Stimulated activated naive CD4-positive, alpha-beta T cell treated with Interleukin-2 at 50 U/mL for 16 hours (primary cell): Measurements from ENCODE around the gene NUFIP2.
"Not testable (repeated sequence)": the region's sequence is repeated elsewhere in the genome, so short reads cannot be mapped to it uniquely, and the experiment has no call there.

Experiments
- DNase-seq: peaks from one replicate; lab custom pipeline; 2025; lab: John Stamatoyannopoulos, UW

Gene NUFIP2, protein sequence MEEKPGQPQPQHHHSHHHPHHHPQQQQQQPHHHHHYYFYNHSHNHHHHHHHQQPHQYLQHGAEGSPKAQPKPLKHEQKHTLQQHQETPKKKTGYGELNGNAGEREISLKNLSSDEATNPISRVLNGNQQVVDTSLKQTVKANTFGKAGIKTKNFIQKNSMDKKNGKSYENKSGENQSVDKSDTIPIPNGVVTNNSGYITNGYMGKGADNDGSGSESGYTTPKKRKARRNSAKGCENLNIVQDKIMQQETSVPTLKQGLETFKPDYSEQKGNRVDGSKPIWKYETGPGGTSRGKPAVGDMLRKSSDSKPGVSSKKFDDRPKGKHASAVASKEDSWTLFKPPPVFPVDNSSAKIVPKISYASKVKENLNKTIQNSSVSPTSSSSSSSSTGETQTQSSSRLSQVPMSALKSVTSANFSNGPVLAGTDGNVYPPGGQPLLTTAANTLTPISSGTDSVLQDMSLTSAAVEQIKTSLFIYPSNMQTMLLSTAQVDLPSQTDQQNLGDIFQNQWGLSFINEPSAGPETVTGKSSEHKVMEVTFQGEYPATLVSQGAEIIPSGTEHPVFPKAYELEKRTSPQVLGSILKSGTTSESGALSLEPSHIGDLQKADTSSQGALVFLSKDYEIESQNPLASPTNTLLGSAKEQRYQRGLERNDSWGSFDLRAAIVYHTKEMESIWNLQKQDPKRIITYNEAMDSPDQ

DNA sequence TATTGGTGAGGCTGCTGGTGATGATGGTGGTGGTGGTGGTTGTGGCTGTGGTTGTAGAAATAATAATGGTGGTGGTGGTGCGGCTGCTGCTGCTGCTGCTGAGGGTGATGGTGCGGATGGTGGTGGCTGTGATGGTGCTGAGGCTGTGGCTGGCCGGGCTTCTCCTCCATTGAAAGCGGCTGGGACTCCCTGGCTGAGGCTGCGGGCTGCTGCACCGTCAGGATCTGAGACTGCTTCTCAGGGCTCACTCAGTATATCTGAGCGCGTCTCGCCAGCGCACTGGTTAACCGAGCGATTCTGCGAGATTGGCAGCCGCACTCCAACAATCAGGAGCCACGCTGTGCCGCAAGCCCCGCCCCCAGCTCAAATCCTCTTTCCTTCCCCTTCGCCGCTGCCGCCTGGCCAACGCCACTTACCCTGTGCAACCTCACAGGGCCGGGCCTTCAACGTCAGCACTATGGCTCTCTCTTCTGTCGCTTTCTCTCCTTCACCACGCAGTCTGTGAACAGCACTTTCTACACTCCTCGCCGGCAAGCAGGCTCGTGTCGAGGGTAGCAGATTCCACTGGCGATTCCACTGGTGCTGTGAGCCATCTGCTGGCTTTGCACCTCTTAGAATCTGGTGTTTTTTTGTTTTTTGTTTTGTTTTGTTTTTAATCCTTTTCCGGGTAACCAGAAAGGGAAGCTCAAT lies at the start of gene NUFIP2:
Gene NUFIP2 (minus strand): TSS at position 259 of the 690 bp plus-strand sequence. CDS start 89 bp downstream, at position 170.
- peak; percentile 98 for DNase-seq

DNA sequence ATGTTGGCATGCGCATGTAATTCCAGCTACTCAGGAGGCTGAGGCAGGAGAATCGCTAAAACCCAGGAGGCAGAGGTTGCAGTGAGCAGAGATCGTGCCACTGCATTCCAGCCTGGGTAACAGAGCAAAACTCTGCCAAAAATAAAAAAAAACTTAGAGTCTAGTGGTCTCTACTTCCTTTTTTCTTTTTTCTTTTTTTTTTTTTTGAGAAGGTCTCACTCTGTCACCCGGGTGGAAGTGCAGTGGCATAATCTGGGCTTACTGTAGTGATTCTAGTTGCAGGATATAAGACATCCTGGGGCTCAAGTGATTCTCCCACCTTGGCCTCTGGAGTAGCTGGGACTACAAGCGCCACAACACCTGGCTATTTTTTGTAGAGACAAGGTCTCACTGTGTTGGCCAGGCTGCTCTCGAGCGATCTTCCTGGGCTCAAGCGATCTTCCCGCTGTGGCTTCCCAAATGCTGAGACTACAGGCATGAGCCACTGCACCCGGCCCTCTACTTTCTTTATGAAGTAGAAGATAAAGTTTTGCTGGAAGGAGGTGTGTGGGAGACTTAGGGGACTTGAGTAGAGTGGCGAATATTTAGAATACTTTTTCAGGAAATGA lies 48.3 kb upstream of the NUFIP2 start:
- DNase-seq, result no peak

DNA sequence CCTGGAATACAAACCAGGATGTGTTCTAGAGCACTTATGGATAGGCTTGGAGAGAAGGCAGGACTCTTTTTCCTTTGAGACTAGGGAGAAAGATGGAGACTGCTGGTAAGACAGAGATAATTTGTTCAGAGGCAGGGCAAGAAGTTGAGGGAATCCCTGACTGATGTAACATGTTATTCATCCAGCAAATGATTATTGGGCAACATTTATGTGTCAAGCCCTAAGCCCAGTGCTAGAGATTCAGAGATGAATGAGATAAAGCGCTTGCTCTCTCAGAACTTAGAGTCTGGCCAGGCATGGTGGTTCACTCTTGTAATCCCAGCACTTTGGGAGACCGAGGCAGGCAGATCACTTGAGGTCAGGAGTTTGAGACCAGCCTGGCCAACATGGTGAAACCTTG lies 47.8 kb upstream of the NUFIP2 start:
- no peak for DNase-seq

DNA sequence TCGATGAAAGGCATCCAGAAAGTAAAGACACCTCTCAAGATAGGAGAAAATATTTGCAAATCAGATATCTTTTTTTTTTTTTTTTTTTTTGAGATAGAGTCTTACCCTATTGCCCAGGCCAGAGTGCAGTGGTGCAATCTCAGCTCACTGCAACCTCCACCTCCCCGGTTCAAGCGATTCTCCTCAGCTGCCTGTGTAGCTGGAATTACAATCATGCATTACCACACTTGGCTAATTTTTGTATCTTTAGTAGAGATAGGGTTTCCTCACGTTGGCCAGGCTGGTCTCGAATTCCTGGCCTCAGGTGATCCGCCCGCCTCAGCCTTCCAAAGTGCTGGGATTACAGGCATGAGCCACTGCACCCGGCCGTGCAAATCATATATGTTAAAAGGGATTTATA lies 45.1 kb upstream of the NUFIP2 start:
- not testable (repeated sequence) for DNase-seq

DNA sequence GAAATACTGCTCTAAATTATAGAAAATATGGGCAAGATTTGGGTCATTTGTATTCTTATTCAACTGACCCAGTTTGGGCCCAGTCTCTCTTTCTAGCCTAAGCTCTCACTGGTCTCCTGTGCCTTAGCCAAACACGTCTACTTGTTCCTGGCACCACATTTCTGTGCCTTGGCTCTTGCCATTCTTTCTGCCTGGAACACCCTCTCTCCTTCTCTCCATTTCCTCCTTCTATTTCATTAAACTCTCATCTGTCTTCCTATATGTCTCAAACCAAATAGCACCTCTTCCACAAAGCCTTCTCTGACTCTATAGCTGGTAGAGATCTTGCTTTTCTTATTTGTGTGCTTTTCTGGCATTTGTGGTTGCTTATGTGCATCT lies 37.7 kb upstream of the NUFIP2 start:
- DNase-seq, result no peak

DNA sequence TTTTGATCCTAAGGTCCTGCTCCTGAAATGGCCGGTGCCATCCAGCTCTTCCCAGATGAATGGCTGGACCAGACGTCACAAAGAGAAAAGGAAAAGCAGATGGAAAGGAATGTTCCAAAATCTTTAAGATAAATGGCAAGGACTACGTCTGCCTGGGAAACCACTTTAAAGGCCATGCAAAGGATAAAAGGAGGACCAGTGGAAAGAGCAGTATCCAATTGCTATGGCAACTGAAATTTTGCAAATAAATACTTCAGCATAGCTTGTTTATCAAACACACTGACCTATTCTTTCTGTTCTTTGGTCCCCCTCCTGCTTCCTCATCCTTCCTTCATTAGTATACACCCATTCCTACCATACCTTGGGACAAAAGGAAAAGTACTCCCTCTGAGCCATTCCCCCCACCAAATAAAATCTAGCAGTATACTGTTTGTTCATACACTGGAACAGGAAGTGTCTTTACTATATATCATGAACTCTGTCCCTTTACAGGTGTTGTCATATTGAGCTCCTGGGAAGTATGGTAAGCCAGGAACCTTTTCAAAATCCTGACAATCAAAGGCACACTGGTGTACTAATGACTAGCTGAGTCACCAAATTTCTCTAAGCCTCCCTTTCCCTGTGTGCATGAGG lies 37.2 kb upstream of the NUFIP2 start:
- no peak for DNase-seq

DNA sequence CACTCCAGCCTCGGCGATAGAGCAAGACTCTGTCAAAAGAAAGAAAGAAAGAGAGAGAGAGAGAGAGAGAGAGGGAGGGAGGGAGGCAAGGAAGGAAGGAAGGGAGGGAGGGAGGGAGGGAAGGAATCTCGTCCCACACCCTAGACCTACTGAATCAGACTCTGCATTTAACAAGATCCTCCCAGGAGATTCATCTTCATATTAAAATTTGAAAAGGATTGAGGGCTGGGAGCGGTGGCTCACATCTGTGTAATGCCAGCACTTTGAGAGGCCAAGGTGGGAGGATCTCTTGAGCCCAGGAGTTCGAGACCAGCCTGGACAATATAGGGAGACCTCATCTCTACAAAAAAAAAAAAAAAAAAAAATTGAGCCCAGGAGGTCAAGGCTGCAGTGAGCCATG lies 33.5 kb upstream of the NUFIP2 start:
- no peak for DNase-seq

DNA sequence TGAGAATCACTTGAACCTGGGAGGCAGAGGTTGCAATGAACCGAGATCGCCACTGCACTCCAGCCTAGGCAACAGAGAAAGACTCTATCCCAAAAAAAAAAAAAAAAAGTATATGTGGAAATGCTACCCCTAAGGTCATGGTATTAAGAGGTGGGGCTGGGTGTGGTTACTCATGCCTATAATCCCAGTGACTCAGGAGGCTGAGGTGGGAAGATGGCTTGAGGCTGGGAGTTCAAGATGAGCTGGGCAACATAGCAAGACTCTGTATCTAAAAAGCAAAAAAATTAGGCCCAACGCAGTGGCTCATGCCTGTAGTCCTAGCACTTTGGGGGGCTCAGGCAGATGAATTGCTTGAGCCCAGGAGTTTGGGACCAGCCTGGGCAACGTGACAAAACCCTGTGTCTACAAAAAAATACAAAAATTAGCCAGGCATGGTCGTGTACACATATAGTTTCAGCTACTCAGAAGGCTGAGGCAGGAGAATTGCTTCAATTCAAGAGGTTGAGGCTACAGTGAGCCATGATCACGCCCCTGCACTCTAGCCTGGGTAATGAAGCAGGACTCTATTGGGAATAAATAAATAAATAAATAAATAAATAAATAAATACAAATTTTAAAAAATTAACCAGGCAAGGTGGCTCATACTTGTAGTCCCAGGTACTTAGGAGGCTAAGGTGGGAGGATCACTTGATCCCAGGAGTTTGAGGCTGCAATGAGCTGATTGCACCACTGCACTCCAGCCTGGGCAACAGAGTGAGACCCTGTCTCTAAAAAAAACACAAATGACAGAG lies 32.3 kb upstream of the NUFIP2 start:
- no peak for DNase-seq

DNA sequence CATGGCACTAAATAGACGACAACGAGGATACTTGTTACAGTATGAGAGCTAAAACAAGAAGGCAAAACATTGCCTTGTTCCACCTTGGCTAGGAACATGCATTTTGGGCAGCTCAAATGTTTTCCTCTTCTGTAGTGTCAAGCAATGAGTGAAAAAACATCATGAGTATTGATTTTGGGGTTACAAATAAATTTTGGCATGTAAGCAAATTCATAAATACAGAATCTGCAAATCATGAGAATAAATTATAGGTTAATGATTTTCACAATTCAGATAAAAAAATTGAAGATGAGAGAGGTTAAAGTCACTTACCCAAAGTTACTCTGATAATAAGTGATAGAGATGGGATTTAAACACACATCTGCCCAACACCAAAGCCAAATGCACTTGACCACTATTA lies 28.4 kb upstream of the NUFIP2 start:
- no peak for DNase-seq

DNA sequence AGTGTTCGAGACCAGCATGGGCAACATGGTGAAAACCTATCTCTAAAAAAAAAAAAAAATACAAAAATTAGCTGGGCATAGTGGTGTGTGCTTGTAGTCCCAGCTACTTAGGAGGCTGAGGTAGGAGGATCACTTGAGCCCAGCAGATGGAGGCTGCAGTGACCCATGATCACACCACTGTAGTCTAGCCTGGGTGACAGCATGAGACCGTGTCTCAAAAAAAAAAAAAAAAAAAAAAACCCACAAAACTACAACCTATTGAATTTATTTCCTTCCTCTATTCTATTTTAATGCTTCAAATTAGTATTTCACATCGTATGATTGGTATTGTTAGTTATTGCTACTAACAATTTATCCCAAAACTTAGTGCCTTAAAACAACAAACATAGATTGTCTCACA lies 9.4 kb upstream of the NUFIP2 start:
- DNase-seq, result no peak

DNA sequence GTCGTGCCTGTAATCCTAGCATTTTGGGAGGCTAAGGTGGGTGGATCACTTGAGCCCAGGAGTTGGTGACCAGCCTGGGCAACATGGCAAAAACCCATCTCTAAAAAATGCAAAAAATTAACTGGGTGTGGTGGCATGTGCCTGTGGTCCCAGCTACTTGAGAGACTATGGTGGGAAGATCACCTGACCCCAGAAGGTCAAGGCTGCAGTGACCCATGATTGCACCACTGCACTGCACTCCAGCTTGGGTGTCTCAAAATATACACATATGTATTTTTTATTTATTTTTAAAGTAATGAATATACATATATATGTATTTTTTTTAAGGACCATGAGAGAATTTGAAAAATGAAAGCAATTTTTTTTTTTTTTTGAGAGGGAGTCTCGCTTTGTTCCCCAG lies 5.1 kb upstream of the NUFIP2 start:
- DNase-seq, result no peak

DNA sequence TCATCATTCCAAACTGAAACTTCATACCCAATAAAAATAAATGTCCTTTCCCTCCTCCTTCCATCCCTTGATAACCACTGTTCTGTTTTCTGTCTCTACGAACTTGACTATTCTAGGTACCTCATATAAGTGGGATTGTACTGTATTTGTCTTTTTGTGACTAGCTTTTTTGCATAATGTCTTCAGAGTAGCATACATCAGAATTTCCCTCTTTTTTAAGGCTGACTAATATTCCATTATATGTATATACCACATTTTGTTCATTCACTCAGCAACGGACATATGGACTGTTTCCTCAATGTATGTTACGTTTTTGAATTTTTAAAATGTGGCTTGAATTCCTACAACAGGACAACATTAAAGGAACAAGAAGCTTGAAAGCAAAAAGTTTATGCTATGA lies 1.5 kb upstream of the NUFIP2 start:
- DNase-seq, result no peak

DNA sequence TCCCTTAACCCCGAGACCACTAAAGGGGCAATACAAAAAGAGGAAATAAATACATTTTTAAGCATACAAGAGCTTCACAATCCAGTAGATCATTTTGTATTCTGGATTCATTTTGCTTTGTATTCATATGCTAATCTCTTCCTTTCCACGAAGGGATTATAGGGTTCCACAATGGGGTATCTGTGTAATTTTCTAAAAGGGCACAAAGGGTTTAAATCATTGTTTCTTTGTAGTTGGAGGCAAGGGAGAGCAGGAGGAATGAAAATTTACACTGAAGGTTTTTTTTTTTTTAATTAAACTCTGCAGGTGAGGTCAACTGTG lies 592 bp upstream of the NUFIP2 start:
- no peak for DNase-seq

DNA sequence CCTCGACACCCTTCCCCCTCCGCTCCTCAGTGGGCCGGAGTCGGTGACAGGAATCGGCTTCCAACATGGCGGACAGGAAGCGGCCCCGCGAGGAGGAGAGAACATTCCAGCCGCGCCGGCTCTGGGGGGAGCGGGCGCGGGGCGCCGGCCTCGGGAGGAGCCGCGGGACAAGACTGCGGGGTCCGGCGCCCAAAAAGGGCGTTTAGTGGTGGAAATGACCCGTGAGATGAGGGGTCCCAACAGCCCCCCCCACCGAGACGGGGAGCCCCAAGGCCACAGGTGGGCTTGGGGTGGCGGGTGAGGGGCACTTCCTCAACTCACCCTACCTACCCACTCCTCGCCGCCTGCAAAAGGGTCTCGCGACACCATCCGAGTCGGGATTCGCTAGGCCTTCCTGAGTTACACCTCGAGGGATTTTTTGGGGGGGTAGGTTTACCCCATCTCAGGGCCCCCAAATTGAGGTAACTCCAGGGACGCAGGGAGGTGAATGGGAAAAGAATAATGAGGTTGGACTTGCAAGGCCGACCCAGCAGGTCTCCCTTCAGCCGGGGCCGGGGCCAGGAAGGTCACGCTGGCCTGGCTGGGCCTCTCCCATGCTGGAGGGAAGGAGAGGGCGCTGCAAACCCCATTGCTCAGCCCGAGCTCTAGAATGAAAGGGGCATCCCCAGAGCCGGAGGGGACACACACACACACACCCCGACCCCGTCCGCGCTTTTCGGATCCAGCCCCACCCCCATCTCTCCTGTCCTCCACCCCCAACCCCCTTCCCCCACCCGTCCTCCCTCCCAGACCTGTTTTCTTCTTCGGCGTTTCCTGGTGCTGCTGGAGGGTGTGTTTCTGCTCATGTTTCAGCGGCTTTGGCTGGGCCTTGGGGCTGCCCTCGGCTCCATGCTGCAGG lies 707 bp downstream of the NUFIP2 start:
- DNase-seq, result peak; percentile 66

DNA sequence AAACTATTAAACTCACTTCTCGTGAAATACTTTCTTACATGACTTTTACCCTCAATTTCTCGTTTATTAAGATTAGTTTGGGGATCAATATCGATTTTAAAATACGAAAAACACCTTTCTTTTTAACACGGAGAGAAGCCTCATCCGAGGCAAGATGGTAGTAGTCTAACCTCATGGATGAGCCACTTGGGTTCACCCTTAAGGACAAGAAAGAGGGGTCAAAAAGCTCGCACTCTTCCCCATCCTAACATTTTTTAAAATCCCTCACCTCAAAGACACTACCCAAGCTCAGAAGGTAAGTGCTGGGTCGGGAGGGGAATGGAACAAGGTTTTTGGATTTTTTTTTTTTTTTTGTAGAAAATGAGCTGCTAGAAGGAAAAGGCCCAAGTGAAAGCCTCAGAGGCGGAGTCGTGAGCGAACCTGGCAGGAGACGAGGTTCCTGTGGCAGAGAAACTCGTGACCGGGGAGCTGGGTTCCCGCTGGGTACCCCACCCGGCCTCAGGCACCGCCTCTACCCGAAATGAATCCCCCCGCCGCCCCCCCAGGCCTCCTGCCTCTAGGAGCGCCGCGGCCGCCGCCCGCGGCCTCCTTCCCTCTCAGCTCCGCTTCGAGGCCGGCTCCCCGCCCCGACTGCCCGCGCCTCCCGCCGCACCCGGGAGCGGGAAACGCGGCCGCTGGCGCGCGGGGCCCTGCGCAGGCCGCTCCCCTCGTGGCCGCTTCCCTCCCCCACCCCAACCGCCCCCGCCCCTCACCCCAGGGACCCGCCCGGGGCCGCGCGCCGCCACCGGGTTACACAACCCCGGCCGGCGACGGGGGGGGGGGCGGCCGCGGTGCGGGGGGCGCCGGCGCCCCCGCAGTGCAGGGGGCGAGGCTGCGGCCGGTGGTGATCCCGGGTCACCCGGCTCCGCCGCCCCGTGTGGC lies 1.6 kb downstream of the NUFIP2 start:
- peak; percentile 52 for DNase-seq

DNA sequence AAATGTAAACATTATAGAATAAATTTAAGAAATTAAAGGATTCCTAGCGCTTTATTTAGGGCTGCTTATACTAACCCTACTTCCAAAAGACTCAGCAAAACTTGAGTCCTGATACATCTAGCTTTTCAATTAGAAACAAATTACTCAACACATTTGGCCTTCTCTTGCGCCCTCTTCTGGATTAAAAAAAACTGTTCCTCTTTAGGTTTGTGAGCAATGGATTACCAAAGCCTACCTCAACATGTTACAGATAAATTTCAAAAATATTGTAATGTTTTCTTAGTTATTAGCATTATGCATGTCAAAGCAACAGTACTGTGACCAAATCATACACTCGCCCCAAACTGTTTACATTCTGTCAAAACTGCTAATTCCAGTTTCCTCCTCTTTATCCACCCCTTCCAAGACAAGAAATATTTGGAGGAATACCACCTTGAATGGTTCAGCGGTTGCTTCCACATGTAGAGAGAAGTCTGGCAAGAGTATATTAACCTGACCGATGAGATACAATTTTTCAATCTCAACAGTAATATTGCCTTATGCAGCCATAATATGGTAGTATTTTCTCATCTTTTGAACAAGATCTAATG lies 2.7 kb downstream of the NUFIP2 start:
- no peak for DNase-seq

DNA sequence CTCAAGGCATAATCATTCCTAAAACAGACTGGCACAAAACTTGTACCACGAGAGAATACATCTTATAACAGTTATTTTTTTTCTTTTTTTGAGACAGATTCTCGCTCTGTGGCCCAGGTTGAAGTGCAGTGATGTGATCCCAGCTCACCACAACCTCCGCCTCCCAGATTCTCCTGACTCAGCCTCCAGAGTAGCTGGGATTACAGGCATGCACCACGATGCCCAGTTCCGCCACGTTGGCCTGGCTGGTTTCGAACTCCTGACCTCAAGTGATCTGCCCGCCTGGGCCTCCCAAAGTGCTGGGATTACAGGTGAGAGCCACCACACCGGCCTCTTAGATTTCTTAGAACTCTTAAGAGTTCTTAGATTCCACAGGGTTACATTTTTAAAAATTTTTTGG lies 4.1 kb downstream of the NUFIP2 start:
- no peak for DNase-seq

DNA sequence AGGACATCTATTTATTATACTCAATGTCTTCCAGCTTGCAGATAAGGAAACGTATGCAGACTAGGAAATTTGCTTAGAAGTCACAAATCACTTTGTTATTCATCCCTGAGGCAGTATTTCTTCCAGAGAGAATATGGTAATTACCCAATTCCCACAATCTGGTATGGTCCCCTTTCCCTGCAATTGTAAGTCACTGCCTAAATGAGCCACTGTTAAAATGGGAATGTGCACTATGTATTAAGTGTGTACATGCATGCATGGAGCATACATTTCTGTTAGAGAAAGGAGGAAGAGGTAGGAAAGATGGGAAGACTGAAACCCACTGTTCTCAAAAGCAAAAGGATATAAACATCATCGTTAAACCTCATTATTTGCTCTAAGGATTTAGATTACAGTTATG lies 10.0 kb downstream of the NUFIP2 start:
- DNase-seq, result no peak

DNA sequence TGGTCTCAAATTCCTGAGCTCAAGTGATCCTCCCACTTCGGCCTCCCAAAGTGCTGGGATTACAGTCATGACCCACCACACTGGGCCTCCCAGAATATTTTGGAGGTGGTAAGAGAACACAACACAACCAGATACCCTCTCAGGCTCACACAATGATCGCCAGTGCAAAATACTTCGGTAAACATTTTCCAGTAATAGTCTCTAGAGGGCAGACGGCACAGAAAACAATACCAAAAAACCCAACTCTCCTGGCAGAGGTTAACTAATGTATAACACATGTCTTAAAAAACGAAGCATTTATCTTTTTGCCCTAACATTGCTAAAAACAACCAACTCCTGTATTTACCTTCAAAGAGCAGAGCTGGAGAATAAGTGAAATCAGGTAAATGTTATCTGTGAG lies 10.5 kb downstream of the NUFIP2 start:
- DNase-seq, result no peak
